ENCODE measurements around the gene ALDH8A1. TPM values are rescaled to one million over a fixed set of nuclear protein-coding genes. Genes with fewer than 3 reads are reported as not detected.

Gene ALDH8A1
- 0.34 and 0.36 TPM in 2 replicates for total RNA-seq

GRCh38 chr6:134949927-134950326, at the start of gene ALDH8A1:
Gene ALDH8A1 (minus strand): TSS chr6:134950101. CDS start chr6:134950053, 48 bp downstream.

Other genes with a start within 250 kb of the ALDH8A1 start
- gene HBS1L, start 104.7 kb upstream of the ALDH8A1 start, total RNA-seq = 128 and 149 TPM in 2 replicates
- gene MYB, start 231.2 kb upstream of the ALDH8A1 start, total RNA-seq = under 0.01 and 0.36 TPM in 2 replicates